Uterus (tissue), 2 donors: ENCODE results near the gene MRAP.

Experiments
- POLR2A ChIP-seq, 2 donors: fragments of 450-650 bp; IDR thresholded peaks; one replicate each; pipeline ENCODE4 v1.6.1; 2016; ENCODE audit warnings: antibody characterized with exemption in 2 of 2, mild to moderate bottlenecking in 1 of 2, moderate library complexity in 1 of 2
- TF ChIP-seq, protein P1 (sequence below), 4 experiments: fragments of 200-600 bp in 2 of 4; fragments of 450-650 bp in 2 of 4; sonication (generic) in 2 of 4; IDR thresholded peaks; one replicate each; pipeline ENCODE4 v1.5.1; 2016 to 2019; ENCODE audit warnings: antibody characterized with exemption in 4 of 4, mild to moderate bottlenecking in 2 of 4, moderate library complexity in 1 of 4

DNA sequence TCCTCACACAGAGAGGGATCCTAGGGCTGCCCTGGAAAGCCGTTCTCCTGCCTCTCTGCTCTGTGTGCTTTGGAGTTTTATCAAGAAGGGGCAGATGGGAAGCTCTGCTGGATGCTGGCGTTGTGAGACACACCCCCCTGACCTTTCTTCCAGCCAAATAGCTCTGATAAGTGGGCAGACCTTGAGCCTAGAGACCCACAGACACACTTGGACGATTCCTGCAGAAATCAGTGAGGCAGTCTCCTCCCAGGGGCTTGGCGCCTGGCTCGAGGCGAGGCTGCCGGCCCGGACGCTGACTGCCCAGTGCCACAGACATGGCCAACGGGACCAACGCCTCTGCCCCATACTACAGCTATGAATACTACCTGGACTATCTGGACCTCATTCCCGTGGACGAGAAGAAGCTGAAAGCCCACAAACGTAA, at the start of gene MRAP:
- TF ChIP-seq, protein P1, sequence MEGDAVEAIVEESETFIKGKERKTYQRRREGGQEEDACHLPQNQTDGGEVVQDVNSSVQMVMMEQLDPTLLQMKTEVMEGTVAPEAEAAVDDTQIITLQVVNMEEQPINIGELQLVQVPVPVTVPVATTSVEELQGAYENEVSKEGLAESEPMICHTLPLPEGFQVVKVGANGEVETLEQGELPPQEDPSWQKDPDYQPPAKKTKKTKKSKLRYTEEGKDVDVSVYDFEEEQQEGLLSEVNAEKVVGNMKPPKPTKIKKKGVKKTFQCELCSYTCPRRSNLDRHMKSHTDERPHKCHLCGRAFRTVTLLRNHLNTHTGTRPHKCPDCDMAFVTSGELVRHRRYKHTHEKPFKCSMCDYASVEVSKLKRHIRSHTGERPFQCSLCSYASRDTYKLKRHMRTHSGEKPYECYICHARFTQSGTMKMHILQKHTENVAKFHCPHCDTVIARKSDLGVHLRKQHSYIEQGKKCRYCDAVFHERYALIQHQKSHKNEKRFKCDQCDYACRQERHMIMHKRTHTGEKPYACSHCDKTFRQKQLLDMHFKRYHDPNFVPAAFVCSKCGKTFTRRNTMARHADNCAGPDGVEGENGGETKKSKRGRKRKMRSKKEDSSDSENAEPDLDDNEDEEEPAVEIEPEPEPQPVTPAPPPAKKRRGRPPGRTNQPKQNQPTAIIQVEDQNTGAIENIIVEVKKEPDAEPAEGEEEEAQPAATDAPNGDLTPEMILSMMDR (IDR thresholded peaks at IDR 0.05) = no peak
- no peak for TF ChIP-seq POLR2A (IDR thresholded peaks at IDR 0.05)
